ENCODE measurements around the gene ALDH4A1.

ALDH4A1 gene

DNA sequence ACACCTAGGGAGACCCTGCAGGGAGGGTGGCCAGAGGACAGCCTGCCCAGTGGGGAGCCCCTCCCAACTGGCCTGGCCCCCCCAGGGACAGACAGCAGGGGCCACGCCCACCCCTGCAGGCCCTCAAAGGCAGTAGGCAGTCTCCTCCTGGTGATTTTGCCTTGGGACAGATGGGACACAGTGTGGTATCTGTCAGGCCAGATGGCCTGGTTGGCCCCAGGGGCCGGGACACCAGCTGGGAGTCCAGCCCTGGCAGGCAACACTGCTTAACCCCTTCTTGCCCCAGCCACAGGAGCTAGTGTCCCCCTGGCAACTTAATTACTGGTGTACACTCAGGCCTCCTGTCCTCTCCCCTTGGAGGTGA is 36.3 kb upstream of the ALDH4A1 start:
- FAIRE-seq = no peak

DNA sequence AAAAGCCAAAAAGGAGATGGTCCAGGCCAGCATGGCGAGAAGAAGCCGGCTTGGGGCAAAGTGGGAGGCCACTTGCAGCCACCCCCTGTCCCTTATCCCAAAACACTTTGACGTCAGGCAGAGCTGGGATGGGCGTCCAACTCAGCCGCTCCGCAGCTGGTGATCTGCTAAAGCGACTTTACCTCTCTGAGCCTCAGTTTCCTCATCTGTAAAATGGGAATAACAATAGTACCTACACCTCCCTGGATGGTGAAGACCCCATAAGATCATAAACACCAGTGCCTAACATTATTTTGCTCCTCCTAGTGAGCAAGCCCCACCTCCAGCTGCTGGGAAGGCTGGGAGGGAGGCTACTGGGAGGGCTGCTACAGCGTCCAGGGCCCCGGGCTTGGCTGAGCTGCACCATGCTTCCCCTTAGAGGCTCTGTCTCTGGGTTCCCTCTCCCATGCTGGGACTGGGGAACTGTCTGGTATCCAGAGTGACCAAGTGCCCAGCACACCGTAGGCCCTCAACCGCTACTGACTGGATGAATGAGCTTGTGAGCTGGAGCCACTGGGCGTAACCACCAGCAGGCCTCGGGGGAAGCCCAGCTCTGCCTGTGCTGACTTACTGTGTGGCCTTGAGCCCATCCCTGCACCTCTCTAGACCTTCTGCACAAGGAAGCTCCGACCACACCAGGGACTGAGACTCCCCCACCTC is 35.8 kb upstream of the ALDH4A1 start:
- FAIRE-seq = no peak

DNA sequence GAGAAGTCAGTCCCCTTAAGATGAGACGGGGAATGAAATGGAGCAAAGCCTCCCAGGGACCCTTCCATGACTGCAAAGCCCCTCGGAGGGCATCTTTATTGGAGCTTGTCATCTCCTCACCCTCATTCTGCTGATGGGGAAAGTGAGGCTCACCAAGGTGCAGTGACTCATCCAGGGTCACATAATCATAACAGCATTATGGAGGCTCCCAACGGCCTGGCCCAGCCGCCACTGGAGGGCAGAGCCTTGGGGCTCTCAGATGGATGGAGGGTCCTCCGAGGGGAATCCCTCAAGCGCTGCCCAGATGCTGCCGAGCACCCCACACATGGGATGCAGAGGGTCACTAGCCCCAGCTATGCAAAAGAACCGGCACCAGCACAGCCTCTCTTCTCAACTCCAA is 35.2 kb upstream of the ALDH4A1 start:
- FAIRE-seq = no peak

DNA sequence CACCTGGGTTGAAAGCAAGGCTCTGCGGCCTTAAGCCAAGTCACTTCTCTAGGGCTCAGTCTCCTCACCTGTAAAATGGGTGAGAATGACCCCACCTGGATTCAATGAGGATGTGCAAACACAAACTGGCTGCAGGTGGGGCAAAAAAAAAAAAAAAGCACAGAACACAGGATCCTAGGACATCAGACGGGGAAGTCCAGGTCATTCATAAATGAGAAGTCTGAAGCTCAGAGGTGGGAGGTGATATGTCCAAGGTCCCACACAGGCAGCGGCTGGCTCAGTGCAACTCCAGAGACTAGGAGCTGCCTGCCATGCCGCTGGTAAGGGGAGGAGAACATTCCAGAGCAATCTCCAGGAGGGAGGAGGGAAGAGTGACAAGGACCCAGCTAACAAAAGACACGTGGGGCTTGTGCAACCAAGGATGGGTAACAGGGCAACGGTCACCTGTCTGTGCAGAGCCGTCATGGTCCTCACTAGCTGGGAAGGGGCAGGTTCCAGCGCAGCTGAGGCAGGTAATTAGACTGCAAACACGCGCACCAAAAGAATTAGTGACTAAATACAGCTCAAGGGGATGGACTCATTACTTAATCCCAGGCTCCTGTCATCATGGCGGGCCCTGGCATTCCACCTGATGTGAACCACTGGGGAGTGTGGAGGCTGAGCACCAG is 34.6 kb upstream of the ALDH4A1 start:
- FAIRE-seq = no peak

DNA sequence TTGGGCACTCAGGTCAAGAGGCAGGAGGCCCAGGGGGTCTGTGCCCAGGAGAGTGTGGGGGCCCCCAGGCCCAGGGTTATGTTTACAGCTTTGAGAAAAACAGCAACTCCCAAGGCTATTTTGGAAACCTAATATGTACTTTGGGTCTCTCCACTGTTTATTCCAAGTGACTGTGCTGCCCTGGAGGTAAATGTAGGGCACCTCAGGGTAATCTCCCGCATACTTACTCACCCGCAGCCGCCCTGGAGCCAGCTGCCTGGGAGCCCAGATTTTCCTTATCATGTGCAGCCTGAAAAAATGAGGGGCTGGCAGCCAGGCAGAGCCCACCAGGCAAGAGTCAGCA is 34.1 kb upstream of the ALDH4A1 start:
- no peak for FAIRE-seq

DNA sequence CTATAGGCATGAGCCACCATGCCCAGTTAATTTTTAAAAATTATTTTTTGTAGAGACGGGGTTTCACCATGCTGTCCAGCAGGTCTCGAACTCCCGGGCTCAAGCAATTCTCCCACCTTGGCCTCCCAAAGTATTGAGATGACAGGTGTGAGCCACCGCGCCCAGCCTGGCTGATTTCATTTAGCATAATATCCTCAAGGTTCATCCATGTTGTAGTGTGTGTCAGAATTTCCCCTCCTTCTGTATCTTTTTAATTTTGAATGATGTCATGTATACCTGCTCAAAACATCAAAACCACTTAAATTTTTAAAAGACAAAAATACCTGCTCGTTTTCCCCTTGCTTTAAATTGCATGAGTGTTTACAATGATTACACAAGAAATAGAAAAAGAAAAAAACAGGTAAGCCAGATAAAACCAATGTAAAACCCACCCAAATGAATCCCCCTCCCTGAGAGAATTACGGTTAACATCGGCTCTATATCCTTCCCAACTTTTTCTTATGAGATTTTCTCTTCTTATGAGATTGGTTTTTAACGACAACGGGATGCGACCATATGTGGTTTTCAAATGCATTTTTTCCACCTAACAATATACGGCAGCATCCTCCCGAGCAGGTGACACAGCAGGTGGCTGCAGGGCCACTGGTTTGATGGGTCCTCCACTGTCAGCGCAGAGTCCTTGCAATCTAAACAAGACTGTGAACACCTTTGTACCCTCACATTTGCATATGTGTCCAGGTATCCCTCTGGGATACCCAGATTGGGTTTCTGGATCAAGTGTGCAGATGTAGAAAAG is 32.0 kb upstream of the ALDH4A1 start:
- FAIRE-seq = no peak

DNA sequence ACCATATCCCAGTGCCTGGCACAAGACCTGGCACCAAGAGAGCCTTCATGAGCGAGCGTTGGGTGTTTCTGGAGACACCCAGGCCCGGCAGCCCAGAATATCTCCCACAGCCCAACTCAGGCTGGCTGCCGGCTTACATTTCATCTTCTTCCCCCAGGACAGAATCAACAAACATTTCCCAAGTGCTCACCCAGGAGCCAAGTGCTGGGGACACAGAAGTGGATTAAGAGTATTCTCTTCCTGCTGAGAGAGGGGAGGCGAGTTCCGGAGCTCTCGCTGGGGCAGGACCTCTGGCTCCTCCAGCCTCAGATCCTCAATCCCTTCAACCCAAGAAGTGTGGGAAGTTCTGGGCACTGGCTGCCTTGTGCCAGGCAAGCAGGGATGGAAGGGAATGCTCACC is 30.5 kb upstream of the ALDH4A1 start:
- FAIRE-seq = no peak

DNA sequence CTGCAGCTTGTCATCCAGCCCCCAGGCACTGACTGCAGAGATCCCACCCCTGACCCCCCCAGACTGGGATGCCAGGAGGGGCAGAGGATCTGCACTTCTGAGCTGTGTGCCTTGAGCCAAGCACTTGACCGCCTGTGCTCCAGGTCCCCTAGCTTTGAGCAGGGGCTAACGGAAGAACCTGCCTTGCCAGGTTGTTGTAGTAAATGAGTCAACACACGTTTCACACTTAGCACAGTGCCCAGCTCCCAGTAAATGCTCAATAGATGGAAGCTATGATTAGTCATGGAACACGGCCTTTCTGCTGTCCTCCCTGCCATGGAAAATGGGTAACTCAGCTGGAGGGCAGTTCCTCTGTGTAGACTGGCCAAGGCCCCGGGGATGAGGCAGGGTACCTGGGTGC is 30.0 kb upstream of the ALDH4A1 start:
- FAIRE-seq = no peak

DNA sequence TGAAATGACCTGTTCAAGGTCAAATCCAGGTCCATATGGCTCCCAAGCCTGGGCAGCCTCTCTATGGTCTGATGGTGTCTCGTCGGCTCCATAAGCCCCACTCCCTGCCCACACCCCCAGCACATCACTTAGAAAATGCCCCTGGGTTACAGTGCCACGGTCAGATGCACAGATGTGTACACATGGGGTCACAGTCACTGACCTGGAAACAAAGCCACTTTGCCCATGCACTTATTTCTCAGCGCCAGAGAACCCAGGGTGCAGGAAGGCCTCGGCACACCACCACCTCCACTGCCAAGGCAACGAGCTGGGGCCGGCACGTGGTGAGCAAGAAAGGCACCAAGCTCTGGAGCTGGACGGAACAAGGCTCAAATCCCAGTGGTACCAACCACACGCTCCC is 29.4 kb upstream of the ALDH4A1 start:
- no peak for FAIRE-seq

DNA sequence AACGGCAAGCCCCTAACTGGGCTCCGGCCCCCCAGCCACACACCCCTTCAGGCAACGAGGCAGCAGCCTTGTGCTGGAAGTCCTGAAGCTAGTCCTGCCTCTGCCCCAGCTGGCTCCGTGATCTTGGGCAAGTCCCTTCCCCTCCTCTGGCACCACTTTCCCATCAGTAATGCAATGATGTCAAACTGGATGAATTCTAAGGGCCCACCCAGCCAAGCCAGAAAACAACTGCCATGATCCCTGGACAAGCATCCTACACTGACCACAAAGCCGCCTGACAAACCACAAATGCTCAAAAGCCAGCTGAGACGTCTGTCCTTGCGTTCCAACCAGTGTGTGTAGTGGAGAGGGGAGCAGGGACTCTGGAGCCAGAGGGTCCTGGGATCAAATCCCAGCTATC is 27.3 kb upstream of the ALDH4A1 start:
- FAIRE-seq = no peak

DNA sequence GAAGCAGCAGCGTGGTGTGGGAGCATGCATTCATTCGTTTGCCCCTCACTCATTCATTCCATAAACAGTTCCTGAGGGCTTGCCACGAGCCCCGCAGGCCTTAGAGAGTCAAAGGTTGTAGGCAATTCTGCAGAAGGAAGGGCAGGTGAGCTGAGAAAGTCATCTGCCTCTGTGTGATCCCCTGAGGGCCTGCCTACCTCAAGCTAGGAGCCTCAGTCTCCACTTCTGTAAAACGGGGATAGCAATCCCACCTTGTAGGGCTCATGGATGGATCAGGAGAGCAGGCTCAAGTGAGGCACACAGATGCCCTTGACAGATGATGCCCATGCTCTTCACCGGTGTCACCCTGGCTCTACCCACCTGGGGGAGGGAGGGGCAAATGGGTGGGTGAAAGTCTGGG is 26.6 kb upstream of the ALDH4A1 start:
- no peak for FAIRE-seq

DNA sequence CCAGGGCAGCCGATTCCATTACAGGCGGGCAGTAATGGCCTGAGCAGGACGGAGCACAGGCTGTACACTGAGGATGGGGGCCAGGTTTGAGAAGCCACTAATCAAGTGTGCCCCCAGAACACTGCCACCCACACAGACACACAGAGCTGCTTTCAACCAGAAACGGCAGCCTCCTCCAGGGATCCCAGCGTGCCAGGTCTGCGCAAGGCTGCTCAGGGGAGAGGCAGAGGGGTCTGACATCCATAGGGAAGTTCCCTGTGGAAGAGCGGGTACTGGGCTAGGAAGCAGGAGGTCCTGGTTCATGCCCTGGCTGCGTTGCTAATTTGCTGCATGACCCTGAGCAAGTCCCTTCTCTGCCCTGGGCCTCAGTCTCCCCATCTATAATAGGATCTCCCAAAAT is 26.1 kb upstream of the ALDH4A1 start:
- no peak for FAIRE-seq

DNA sequence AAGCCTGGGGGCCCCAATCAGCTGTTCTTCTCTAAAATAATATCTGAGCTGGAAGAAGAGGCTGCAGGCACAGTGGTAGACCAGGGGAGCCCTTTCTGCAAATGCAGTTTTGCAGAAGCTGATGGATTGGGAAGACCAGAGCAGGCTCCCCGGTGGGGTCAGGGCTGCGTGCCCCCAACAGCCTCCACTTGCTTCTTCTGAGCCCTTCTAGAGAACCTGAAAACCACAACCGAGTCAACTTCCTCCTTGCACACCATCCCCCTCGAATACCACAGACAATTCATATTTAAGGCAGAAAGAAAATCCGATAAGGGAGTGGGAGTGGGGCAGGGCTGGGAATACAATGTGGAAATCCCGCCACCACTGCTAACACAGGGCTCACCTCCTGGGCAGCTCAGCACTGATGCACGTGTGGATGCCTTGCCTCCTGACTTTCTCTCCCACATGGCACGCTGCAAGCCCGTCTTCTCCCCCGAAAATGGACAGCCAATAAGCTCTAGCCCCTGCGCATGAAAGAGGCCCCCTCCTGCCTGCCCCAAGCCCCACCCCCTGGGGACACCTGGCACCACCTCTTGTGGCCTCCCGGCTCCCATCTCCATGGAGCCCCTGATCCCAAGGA is 25.4 kb upstream of the ALDH4A1 start:
- FAIRE-seq = no peak

DNA sequence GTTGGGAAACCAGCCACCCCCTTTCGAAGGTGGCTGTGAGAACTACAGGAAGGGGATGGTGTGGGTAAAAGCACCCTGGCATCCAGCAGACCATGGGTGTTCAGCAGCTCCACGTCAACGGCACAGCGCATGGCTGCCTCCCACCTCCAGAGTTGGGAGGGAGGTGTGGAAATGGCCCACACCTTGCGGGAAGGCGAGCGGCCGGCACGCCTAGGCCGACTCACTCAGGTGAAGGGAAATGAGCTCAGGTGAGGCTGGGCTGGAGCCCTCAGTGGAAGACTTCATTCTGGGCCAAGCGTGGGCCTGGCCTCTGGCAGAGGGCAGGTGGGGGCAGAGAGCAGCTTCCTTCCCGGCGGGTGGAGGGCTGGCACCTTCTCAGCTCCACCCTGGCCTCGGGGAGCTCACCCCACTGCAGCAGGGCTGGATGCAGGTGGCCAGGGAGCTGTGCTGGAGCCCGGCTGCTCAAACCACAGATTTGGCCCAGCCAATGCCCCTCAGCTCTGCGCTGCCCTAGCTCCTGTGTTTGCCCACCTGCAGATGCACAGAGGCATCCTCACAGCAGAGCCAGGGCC is 24.8 kb upstream of the ALDH4A1 start:
- no peak for FAIRE-seq

DNA sequence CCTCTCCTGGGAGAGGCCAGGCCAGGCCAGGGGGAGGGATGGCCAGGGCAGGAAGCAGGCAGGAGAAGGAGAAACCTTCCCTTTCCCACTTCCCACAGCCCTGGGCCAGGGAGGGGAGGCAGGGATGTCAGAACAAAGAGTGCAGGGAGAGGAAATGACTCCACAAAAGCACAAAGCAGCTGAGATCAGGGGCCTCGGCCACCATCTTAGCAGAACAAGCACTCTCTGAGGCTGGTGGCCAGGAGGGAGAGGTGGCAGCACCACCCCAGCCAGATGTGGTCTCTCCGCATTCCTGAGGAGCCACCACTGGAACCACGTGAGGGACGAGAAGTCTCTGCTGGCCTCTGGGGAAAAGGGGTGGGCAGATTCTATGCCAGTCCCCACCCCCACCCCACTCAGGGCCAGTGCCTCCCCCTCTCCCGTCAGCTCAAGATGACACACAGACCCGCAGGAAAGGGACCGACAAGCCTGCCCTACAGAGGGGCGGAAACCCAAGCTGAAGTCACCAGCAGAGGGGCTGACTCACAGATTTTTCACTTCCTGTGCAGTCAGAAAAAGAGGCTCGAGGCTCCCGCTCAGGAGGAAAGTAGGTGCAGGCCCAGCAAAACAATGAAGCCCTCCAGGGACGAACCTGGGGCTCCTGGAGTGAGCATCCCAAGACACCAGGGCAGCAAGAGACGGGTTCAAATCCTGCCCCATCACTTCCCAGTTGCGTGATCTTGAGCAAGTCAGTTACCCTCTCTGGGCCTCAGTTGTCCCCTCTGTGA is 24.1 kb upstream of the ALDH4A1 start:
- no peak for FAIRE-seq

DNA sequence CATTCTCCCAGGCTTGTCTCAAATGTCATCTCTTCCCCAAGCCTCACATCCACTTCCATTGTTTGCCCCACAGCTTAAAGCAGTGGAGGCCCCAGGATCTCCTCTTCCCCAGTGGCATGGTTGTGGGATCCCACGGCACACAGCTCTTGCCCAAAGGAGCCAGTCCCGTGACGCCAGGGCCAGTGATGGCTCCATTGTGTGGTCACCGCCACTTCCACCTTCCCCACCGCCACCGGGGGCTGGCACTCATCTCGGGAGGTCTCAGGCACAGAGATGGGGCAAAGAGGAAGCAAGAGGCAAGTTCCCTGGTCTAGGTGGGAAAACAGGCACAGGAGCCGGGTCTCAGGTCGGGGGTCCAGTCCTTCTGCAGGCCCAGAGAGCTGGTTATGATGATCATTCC is 22.9 kb upstream of the ALDH4A1 start:
- no peak for FAIRE-seq

DNA sequence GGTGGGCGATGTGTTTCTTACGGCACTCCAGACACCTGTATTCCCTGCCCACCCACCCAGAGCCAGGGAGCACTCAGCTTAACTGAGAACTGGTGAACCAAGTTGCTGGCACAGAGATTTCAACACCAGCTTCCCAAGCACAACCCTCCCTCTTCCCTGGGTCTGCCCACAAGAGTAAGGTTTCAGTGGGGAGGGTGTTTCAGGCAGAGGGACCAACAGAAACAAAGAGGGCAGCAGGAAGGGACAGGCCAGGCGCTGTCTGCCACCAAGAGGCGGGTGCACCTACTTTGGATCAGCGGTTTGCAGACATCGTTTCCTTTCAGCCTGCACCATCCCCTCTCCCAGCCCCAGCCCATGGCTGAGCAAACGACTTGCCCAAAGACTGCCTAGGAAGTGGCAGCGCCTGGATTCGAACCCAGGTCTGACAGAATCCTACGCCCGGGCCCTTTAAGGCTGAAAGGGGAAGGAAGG is 21.9 kb upstream of the ALDH4A1 start:
- FAIRE-seq = no peak

DNA sequence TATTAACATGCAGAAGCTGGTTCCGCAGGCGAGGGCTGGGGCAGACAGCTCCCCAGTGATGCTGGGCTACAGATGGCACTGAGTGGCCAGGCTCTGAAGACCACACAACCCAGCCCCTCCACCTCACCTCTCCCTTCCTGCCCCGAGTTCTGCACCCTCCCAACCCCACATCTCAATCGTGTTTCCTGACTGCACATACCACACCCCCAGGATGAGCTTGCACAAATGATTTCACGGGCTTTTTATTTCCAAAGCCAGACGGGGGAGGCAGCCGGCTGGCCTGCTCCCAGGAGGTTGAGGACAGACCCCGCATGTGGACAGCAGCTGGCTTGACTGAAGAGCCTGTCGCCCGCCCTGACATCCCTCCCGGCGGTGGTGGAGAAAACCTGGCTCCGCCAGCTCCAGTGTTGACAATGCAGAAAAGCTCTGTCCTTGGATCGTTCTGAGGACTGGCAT is 21.4 kb upstream of the ALDH4A1 start:
- FAIRE-seq = no peak

DNA sequence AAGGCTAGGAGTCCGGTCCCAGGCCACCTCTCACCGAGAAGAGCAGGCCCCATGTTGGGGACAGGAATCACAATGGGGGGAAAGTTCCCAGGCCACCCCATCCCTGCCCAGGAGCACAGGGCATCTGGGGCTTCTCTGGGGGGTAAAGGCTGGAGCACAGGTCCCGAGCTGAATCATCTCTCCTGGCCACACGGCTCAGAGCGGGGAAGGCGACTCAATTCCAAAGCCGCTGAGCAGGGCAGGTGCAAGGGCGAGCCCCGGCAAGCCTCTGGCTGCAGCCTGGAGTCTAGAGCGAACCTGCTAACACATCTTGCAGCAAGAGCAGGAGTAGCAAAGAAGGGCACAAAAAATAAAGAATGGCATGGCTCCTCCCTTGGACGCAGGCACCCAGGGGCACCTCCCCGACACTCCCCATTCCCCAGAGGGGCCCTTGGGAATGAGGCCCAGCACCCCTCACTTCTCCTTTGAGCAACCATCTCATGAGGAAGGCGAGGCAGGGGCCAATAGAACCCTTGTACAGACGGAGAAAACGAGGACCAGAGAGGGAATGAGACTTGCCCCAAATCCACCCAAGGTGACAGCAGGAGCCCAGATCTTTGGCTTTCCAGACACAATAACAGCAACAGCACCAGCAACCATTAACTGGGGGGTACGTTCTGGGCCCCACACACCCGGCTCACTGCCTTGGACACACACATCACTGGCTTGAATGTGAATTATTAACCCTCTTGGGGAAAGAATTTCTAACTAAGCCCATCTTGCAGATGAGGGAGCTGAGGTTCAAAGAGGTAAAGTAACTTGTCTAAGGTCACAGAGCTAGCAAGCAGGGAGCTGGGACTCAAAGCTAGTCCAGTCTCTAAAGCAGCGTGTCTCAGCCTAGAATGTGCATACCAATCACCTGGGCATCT is 20.7 kb upstream of the ALDH4A1 start:
- no peak for FAIRE-seq

DNA sequence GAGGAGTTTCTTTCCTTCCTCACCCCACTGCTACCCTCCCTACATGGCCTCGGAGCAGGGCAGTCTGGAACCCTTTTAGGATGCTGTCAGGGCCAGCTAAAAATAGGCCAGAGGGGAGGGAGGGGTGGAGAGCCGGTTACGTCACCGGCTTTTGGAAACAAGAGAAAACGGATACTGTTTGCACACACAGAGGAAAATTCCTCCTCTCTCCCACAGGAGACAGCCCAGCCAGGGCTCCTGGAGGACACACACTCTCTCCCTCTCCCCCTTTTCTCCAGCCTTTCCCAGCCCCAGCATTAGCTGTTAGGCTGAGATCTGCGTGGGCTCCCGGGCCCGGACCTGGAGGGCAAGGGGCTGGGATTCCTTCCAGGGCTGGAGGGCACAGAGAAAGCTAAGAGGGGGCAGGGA is 20.0 kb upstream of the ALDH4A1 start:
- no peak for FAIRE-seq
